SK-N-SH (cell line): ENCODE data around the gene CLEC2A. TPM values are rescaled to one million over a fixed set of nuclear protein-coding genes. Genes with fewer than 3 reads are reported as not detected.

Experiments used
- CTCF ChIA-PET: fragments of 300-600, 350-600 bp; formaldehyde crosslinking; extraction: SDS; loops from one replicate; lab custom pipeline; 2021; lab: Yijun Ruan, JAX
- POLR2A ChIA-PET: fragments of 350-600 bp; sonication (Branson Sonifier 250); formaldehyde crosslinking; extraction: SDS; loops from one replicate; lab custom pipeline; 2020; ENCODE audit warnings: antibody characterized with exemption, inconsistent platforms; lab: Yijun Ruan, JAX
- DNase-seq: peaks from one replicate; pipeline ENCODE4 v3.0.0; 2012
- H2AFZ ChIP-seq: fragments of 200-600 bp; sonication (generic); 2 replicates; pipeline ENCODE4 v1.8.1; 2016; ENCODE audit warnings: antibody characterized with exemption, mild to moderate bottlenecking, low read depth
- H3F3A ChIP-seq: fragments of 200-600 bp; sonication (generic); replicated peaks from 2 replicates; pipeline ENCODE3; 2016; ENCODE audit warnings: antibody characterized with exemption, mild to moderate bottlenecking; ENCODE audit not compliant: insufficient read depth
- H3K27ac ChIP-seq, 2 experiments: fragments of 200-500 bp in 1 of 2; fragments of 200-600 bp in 1 of 2; sonication (Bioruptor generic) in 1 of 2; sonication (generic), shearing (Covaris generic) in 1 of 2; 2 replicates each; pipeline versions ENCODE4 v1.5.1 to v1.6.1; 2014 to 2016; ENCODE audit warnings: low read depth in 2 of 2, inconsistent platforms in 1 of 2, low read length in 1 of 2, mild to moderate bottlenecking in 1 of 2, mixed read lengths in 1 of 2
- H3K27me3 ChIP-seq: fragments of 200-600 bp; sonication (generic), shearing (Covaris generic); 2 replicates; pipeline ENCODE4 v1.6.1; 2016; ENCODE audit warnings: mixed run types; ENCODE audit not compliant: insufficient read depth
- H3K36me3 ChIP-seq, 2 experiments: fragments of 200-500 bp in 1 of 2; fragments of 200-600 bp in 1 of 2; sonication (Bioruptor generic) in 1 of 2; sonication (generic) in 1 of 2; replicated peaks in 1 of 2; 2 replicates each; pipeline versions ENCODE3 to v1.5.1; 2014 to 2016; ENCODE audit warnings: low read length in 1 of 2, mild to moderate bottlenecking in 1 of 2; ENCODE audit not compliant: insufficient read depth in 2 of 2, control insufficient read depth in 1 of 2
- H3K4me1 ChIP-seq, 2 experiments: fragments of 200-500 bp in 1 of 2; fragments of 200-600 bp in 1 of 2; sonication (Bioruptor generic) in 1 of 2; sonication (generic), shearing (Covaris generic) in 1 of 2; 2 replicates each; pipeline versions ENCODE4 v1.5.1 to v1.6.1; 2014 to 2016; ENCODE audit warnings: low read depth in 1 of 2, low read length in 1 of 2, mixed run types in 1 of 2; ENCODE audit not compliant: insufficient read depth in 2 of 2, control insufficient read depth in 1 of 2
- H3K4me2 ChIP-seq: fragments of 200-600 bp; sonication (generic), shearing (Covaris generic); 2 replicates; pipeline ENCODE4 v1.6.1; 2017; ENCODE audit warnings: mixed run types
- H3K4me3 ChIP-seq, 2 experiments: fragments of 200-500 bp in 1 of 2; fragments of 200-600 bp in 1 of 2; sonication (Bioruptor generic) in 1 of 2; sonication (generic), shearing (Covaris generic) in 1 of 2; 2 replicates each; pipeline versions ENCODE4 v1.5.1 to v1.8.1; 2014 to 2016; ENCODE audit warnings: low read depth in 2 of 2, inconsistent platforms in 1 of 2, low read length in 1 of 2, mild to moderate bottlenecking in 1 of 2, mixed read lengths in 1 of 2, moderate library complexity in 1 of 2
- H3K79me2 ChIP-seq: fragments of 200-600 bp; sonication (generic); 2 replicates; pipeline ENCODE4 v1.8.1; 2017; ENCODE audit warnings: mild to moderate bottlenecking; ENCODE audit not compliant: insufficient read depth
- H3K9ac ChIP-seq: fragments of 200-600 bp; sonication (generic); 2 replicates; pipeline ENCODE4 v1.6.1; 2017; ENCODE audit warnings: mixed run types
- H3K9me2 ChIP-seq: fragments of 200-600 bp; sonication (generic); 2 replicates; pipeline ENCODE4 v1.6.1; 2017; ENCODE audit warnings: mixed run types
- H3K9me3 ChIP-seq: fragments of 200-600 bp; sonication (generic); 2 replicates; pipeline ENCODE4 v1.6.1; 2017; ENCODE audit warnings: mixed run types, mild to moderate bottlenecking, moderate library complexity
- H4K20me1 ChIP-seq: fragments of 200-600 bp; sonication (generic); 2 replicates; pipeline ENCODE4 v1.6.1; 2017; ENCODE audit warnings: mild to moderate bottlenecking, mixed run types; ENCODE audit not compliant: insufficient read depth
- CHD2 ChIP-seq: fragments of 150-350 bp; IDR thresholded peaks from 2 replicates; pipeline ENCODE4 v1.6.1; 2018; ENCODE audit warnings: low read length; ENCODE audit not compliant: partially characterized antibody
- CTCF ChIP-seq: fragments of 200-600 bp; sonication (generic); IDR thresholded peaks from 2 replicates; pipeline ENCODE4 v1.6.1; 2017; ENCODE audit warnings: antibody characterized with exemption, mild to moderate bottlenecking, moderate library complexity
- ELF1 ChIP-seq: IDR thresholded peaks from 2 replicates; pipeline ENCODE4 v1.4.0; 2012
- EP300 ChIP-seq, 2 experiments: IDR thresholded peaks; 2 replicates each; pipeline versions ENCODE4 v1.4.0 to v1.6.1; 2012; ENCODE audit warnings: borderline replicate concordance in 1 of 2, low read depth in 1 of 2, low read length in 1 of 2
- GABPA ChIP-seq: IDR thresholded peaks from 2 replicates; pipeline ENCODE4 v1.4.0; 2012; ENCODE audit warnings: low read depth, mild to moderate bottlenecking
- MEF2A ChIP-seq: IDR thresholded peaks from 2 replicates; pipeline ENCODE4 v1.4.0; 2012; ENCODE audit warnings: low read depth, borderline replicate concordance
- MXI1 ChIP-seq: IDR thresholded peaks from 2 replicates; pipeline ENCODE4 v1.6.1; 2012; ENCODE audit warnings: mild to moderate bottlenecking, low read depth, low read length, improper control_type of control experiment
- RAD21 ChIP-seq: IDR thresholded peaks from 2 replicates; pipeline ENCODE4 v1.6.1; 2012; ENCODE audit warnings: mild to moderate bottlenecking, low read length
- RXRA ChIP-seq: IDR thresholded peaks from 2 replicates; pipeline ENCODE4 v1.4.0; 2012; ENCODE audit warnings: low read depth, mild to moderate bottlenecking, borderline replicate concordance
- TAF1 ChIP-seq: IDR thresholded peaks from 2 replicates; pipeline ENCODE4 v1.6.1; 2012; ENCODE audit warnings: low read depth, mild to moderate bottlenecking, low read length, moderate library complexity, borderline replicate concordance
- TEAD4 ChIP-seq: IDR thresholded peaks from 2 replicates; pipeline ENCODE4 v1.4.0; 2012; ENCODE audit warnings: mild to moderate bottlenecking, borderline replicate concordance; ENCODE audit not compliant: insufficient read depth
- YY1 ChIP-seq: IDR thresholded peaks from 2 replicates; pipeline ENCODE4 v1.4.0; 2012; ENCODE audit warnings: low read depth, mild to moderate bottlenecking
- WGBS: methylation state at CpG from one replicate; pipeline ENCODE4 v1.1.6; 2017; ENCODE audit warnings: low lambda C conversion rate; 5-methylcytosine and 5-hydroxymethylcytosine counted together
- polyA plus RNA-seq, 3 experiments: library from polyadenylated mRNA; depleted of rRNA; stranded (reverse); fragments of >200 nt; gene quantifications; 2 replicates each; pipeline ENCODE4 v1.2.3, GENCODE V29; 2012
- TF ChIP-seq, protein P1 (sequence below): IDR thresholded peaks from 2 replicates; pipeline ENCODE4 v1.4.0; 2012; ENCODE audit warnings: low read depth, borderline replicate concordance
- TF ChIP-seq, protein P2 (sequence below): IDR thresholded peaks from 2 replicates; pipeline ENCODE4 v1.6.1; 2012; ENCODE audit warnings: mild to moderate bottlenecking, low read depth, low read length, moderate library complexity
- TF ChIP-seq, protein P3 (sequence below): IDR thresholded peaks from 2 replicates; pipeline ENCODE4 v1.4.0; 2012; ENCODE audit warnings: low read depth, borderline replicate concordance
- TF ChIP-seq, protein P4 (sequence below): fragments of 150-350 bp; IDR thresholded peaks from 2 replicates; pipeline ENCODE4 v1.6.1; 2016; ENCODE audit warnings: mild to moderate bottlenecking, low read depth, low read length
- TF ChIP-seq, protein P5 (sequence below): fragments of 150-350 bp; IDR thresholded peaks from 2 replicates; pipeline ENCODE4 v1.6.1; 2017; ENCODE audit warnings: antibody characterized with exemption, low read length, low read depth, borderline replicate concordance

CLEC2A gene
- polyA plus RNA-seq, 1 of the 3 experiments (the other 2 are of a cell fraction): not detected

- Histone ChIP-seq H3K4me3 (no peak overlapping the region), H3F3A (no peaks in the 10 kb centered on the region), H3K79me2 (no peaks in the 10 kb centered on the region), H4K20me1 (no peaks in the 10 kb centered on the region), H3K9me3 (no peaks in the 10 kb centered on the region), H3K4me2 (no peak overlapping the region), H3K9ac (no peak overlapping the region), H3K9me2 (no peaks in the 10 kb centered on the region), H3K36me3 (no peaks in the 10 kb centered on the region), H3K4me1 (no peaks in the 10 kb centered on the region), H3K27ac (no peak overlapping the region), H3K27me3 (no peaks in the 10 kb centered on the region; the same call in 1 of the 2 replicates), H2AFZ (no peak overlapping the region)
- no peak for DNase-seq
- ChIA-PET POLR2A (no interaction called here), CTCF (interaction anchor here (0.9 to 1.3 kb wide), 2 partner anchors 122 to 1215 kb away, joined by 3 read pairs; no protein-coding TSS in a partner anchor)
- 22% methylated on average over 3 of the region's 3 CpGs for WGBS
- TF ChIP-seq CTCF: no peak
- TF ChIP-seq, protein P1, sequence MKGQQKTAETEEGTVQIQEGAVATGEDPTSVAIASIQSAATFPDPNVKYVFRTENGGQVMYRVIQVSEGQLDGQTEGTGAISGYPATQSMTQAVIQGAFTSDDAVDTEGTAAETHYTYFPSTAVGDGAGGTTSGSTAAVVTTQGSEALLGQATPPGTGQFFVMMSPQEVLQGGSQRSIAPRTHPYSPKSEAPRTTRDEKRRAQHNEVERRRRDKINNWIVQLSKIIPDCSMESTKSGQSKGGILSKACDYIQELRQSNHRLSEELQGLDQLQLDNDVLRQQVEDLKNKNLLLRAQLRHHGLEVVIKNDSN: no peak
- no peak for TF ChIP-seq EP300 (IDR thresholded peaks at IDR 0.05; ENCODE audit: borderline replicate concordance in 1 of 2, low read depth in 1 of 2, low read length in 1 of 2)
- no peak for TF ChIP-seq TAF1
- TF ChIP-seq YY1: no peak
- no peak for TF ChIP-seq RAD21
- no peak for TF ChIP-seq MEF2A
- TF ChIP-seq CHD2: no peak
- no peak for TF ChIP-seq TEAD4
- no peak for TF ChIP-seq ELF1
- TF ChIP-seq, protein P2, sequence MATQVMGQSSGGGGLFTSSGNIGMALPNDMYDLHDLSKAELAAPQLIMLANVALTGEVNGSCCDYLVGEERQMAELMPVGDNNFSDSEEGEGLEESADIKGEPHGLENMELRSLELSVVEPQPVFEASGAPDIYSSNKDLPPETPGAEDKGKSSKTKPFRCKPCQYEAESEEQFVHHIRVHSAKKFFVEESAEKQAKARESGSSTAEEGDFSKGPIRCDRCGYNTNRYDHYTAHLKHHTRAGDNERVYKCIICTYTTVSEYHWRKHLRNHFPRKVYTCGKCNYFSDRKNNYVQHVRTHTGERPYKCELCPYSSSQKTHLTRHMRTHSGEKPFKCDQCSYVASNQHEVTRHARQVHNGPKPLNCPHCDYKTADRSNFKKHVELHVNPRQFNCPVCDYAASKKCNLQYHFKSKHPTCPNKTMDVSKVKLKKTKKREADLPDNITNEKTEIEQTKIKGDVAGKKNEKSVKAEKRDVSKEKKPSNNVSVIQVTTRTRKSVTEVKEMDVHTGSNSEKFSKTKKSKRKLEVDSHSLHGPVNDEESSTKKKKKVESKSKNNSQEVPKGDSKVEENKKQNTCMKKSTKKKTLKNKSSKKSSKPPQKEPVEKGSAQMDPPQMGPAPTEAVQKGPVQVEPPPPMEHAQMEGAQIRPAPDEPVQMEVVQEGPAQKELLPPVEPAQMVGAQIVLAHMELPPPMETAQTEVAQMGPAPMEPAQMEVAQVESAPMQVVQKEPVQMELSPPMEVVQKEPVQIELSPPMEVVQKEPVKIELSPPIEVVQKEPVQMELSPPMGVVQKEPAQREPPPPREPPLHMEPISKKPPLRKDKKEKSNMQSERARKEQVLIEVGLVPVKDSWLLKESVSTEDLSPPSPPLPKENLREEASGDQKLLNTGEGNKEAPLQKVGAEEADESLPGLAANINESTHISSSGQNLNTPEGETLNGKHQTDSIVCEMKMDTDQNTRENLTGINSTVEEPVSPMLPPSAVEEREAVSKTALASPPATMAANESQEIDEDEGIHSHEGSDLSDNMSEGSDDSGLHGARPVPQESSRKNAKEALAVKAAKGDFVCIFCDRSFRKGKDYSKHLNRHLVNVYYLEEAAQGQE: no peak
- no peak for TF ChIP-seq RXRA
- no peak for TF ChIP-seq MXI1
- TF ChIP-seq, protein P3, sequence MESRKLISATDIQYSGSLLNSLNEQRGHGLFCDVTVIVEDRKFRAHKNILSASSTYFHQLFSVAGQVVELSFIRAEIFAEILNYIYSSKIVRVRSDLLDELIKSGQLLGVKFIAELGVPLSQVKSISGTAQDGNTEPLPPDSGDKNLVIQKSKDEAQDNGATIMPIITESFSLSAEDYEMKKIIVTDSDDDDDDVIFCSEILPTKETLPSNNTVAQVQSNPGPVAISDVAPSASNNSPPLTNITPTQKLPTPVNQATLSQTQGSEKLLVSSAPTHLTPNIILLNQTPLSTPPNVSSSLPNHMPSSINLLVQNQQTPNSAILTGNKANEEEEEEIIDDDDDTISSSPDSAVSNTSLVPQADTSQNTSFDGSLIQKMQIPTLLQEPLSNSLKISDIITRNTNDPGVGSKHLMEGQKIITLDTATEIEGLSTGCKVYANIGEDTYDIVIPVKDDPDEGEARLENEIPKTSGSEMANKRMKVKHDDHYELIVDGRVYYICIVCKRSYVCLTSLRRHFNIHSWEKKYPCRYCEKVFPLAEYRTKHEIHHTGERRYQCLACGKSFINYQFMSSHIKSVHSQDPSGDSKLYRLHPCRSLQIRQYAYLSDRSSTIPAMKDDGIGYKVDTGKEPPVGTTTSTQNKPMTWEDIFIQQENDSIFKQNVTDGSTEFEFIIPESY: no peak
- TF ChIP-seq GABPA: no peak
- TF ChIP-seq, protein P4, sequence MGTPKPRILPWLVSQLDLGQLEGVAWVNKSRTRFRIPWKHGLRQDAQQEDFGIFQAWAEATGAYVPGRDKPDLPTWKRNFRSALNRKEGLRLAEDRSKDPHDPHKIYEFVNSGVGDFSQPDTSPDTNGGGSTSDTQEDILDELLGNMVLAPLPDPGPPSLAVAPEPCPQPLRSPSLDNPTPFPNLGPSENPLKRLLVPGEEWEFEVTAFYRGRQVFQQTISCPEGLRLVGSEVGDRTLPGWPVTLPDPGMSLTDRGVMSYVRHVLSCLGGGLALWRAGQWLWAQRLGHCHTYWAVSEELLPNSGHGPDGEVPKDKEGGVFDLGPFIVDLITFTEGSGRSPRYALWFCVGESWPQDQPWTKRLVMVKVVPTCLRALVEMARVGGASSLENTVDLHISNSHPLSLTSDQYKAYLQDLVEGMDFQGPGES: no peak
- TF ChIP-seq, protein P5, sequence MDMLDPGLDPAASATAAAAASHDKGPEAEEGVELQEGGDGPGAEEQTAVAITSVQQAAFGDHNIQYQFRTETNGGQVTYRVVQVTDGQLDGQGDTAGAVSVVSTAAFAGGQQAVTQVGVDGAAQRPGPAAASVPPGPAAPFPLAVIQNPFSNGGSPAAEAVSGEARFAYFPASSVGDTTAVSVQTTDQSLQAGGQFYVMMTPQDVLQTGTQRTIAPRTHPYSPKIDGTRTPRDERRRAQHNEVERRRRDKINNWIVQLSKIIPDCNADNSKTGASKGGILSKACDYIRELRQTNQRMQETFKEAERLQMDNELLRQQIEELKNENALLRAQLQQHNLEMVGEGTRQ: no peak
Measured at GRCh38 chr12:9872162-9872561, 60.0 kb downstream of the CLEC2A start.
